C4-2B (cell line): Measurements from ENCODE around the gene ZG16B.

ENCODE experiments used
- H3K27ac ChIP-seq: fragments of 450-650 bp; 2 replicates; pipeline ENCODE4 v1.5.1; 2017
- CTCF ChIP-seq: fragments of 450-650 bp; conservative IDR thresholded peaks from 2 replicates; pipeline ENCODE4 v1.5.1; 2017; ENCODE audit warnings: mild to moderate bottlenecking
- ZFX ChIP-seq: fragments of 450-650 bp; IDR thresholded peaks from 2 replicates; pipeline ENCODE4 v1.6.1; 2017

The ZG16B gene

DNA sequence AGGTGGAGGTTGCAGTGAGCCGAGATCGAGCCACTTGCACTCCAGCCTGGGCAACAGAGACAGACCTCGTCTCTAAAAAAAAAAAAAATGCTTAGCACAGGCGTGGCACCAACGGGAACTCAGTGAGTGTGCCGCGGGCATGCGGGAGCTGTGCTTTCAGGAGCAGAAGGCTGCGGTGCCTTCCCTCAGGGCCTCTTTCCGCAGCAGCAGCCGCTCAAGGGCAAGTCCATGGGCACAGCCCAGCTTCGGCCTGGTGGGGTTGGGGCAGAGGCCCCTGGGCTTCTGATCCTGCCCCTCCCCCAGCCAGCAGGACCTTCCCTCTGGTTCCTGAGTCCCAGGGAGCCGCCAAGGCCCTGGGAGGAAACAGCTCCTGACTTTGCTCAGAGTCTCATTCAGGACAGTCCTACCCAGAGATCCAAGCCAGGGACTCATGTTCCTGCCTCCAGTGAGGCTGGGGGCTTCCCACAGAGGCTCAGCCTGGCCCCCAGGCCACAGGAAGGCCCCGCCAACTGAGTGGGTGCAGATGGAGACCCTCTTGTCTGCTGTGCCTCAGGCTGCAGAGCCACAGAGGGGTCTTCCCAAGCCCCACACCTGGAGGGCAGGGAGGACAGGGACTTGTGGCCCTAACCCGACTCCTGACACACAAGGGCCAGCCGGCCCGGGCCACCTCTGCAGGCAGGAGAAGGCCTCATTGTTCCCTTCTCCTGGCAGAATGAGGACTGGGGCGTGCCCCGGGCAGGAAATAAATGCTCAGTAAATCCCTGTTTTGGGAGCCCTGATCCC lies 3.3 kb upstream of the ZG16B start:
- 0 out of 2 replicates have a peak overlapping the region, but pooled peaks have one; percentile 3 for H3K27ac ChIP-seq
- no peak for TF ChIP-seq ZFX
- no peak for TF ChIP-seq CTCF

- no peak overlapping the region for H3K27ac ChIP-seq
- TF ChIP-seq ZFX (no peak), CTCF (no peak)
These were observed 2.7 kb upstream of the ZG16B start for GRCh38 chr16:2827374-2827791.

DNA sequence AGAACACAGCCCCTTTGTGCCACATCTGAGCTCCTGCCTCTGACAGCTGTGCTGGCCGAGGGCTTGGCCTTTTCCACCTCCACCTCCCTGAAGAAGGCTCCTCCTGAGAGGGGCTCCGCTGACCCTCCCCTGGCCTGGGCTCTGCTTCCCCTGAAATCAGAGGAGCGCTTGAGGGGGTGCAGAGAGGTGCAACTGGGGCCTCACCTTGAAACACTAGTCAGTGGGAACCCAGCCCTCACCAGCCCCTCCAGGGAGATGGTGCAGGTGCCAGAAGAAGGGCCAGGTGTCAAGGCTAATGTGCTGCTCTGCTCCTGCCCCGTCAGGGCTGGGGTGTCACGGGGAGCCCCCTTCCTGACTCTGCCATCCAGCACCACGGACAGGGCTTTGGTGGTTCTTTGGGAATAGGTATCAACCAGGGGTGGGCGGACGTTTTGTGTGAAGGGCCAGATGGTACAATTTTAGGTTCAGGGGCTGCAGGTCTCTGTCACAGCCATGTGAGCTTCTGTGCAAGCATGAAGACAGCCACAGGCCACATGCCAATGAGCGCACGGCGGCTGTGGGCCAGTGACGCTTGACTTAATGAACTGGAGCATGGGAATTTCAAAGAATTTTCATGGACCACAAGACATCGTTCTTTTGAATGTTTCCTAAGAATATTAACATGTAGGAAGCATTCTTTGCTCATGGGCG lies 2.1 kb upstream of the ZG16B start:
- no peak overlapping the region; the same call in 1 of the 2 replicates for H3K27ac ChIP-seq
- TF ChIP-seq ZFX (no peak), CTCF (no peak)

DNA sequence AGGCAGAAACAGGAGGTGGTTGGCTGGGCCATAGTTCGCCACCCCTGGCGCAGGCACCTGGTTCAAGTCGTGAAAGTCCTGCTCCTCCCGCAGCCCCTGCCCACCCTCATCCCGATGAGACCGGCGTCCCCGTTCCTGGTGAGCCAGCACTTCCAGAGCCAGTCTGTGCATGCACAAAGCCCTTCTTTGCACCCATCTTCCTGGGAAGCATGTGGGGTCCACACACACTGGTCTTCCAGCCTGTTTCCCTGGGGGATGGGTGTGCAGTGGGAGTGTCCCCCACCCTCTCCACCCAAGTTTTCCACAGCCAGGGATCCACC lies 1.6 kb upstream of the ZG16B start:
- TF ChIP-seq ZFX, result no peak
- H3K27ac ChIP-seq, result peak overlapping the region; percentile 99

- H3K27ac ChIP-seq, result peak overlapping the region; percentile 99
- no peak for TF ChIP-seq CTCF
- TF ChIP-seq ZFX, result no peak
These were observed 1.1 kb upstream of the ZG16B start for GRCh38 chr16:2828876-2829430.

DNA sequence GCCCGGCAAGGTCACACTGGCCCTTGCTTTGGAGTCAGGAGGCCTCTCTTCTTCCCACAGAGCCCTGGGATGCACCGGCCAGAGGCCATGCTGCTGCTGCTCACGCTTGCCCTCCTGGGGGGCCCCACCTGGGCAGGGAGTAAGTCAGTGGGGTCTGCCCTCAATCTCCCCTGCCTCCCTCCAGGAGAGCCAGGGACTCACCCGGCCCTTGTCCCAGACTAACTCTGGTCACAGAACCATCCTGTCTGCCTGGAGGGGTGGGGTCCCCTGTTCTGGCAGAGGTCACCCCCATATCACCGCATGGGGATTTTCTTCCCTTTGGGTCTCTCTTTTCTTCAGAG lies 222 bp downstream of the ZG16B start:
- TF ChIP-seq ZFX (0 out of 2 replicates have a peak, but pooled peaks have one; percentile 24), CTCF (no peak)
- H3K27ac ChIP-seq, result peak overlapping the region; percentile 99

GRCh38 chr16:2831203-2831602 lies 1.1 kb downstream of the ZG16B start:
- H3K27ac ChIP-seq, result peak overlapping the region; percentile 99
- no peak for TF ChIP-seq CTCF
- TF ChIP-seq ZFX, result no peak
